ENCODE data around the gene MTMR3.
"Not testable (repeated sequence)": the region's sequence is repeated elsewhere in the genome, so short reads cannot be mapped to it uniquely, and the experiment has no call there.

Gene MTMR3

DNA sequence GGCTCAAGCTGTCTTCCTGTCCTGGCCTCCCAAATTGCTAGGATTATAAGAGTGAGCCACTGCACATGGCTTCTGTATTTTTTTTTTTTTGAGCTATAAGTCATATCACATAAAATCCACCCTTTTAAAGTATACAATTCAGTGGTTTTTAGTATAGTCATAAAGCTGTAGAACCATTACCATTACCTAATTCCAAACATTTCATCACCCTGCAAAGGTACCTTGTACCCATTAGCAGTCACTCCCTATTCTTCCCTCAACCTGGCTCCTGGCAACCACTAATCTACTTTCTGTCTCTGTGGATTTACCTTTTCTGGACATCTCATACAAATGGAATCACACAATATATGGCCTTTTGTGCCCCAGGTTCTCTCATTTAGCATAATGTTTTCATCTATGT lies 84.5 kb downstream of the MTMR3 start:
- CTCF ChIA-PET = no interaction called here
- POLR2A ChIA-PET = no interaction called here
- no peak overlapping the region for H3K4me3 ChIP-seq (ENCODE audit: low read depth, low read length)
- TF ChIP-seq, protein P1, sequence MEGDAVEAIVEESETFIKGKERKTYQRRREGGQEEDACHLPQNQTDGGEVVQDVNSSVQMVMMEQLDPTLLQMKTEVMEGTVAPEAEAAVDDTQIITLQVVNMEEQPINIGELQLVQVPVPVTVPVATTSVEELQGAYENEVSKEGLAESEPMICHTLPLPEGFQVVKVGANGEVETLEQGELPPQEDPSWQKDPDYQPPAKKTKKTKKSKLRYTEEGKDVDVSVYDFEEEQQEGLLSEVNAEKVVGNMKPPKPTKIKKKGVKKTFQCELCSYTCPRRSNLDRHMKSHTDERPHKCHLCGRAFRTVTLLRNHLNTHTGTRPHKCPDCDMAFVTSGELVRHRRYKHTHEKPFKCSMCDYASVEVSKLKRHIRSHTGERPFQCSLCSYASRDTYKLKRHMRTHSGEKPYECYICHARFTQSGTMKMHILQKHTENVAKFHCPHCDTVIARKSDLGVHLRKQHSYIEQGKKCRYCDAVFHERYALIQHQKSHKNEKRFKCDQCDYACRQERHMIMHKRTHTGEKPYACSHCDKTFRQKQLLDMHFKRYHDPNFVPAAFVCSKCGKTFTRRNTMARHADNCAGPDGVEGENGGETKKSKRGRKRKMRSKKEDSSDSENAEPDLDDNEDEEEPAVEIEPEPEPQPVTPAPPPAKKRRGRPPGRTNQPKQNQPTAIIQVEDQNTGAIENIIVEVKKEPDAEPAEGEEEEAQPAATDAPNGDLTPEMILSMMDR (IDR thresholded peaks at IDR 0.05; ENCODE audit: insufficient read depth, low read length, missing control alignments) = no peak
- no peak for DNase-seq (ENCODE audit: low read depth, low spot score)

DNA sequence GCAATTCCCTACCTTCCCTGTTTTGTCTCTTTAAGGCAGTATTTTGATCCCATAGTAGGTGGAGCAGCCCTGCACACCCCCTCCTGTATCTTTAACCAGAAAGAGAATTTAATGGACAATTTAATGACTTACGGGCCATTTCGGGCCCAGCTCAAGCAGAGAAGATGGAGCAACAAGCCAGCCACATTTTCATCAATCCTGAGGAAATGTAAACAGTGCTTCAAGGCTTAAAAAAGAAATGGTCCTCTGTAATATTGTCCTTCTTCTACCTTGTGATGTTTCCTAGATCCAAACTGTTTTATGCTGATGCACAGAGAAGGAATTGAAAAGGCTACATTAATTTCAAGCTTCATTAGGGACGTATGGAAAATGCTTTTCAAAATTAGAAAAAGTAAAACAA lies 88.6 kb downstream of the MTMR3 start:
- CTCF ChIA-PET = interaction anchor here (0.8 to 0.9 kb wide), 2 partner anchors 33 to 34 kb away, joined by 3 read pairs; no protein-coding TSS in a partner anchor
- POLR2A ChIA-PET = no interaction called here
- DNase-seq (ENCODE audit: low read depth, low spot score) = no peak
- TF ChIP-seq, protein P1 (IDR thresholded peaks at IDR 0.05; ENCODE audit: insufficient read depth, low read length, missing control alignments) = no peak
- no peak overlapping the region for H3K4me3 ChIP-seq (ENCODE audit: low read depth, low read length)

DNA sequence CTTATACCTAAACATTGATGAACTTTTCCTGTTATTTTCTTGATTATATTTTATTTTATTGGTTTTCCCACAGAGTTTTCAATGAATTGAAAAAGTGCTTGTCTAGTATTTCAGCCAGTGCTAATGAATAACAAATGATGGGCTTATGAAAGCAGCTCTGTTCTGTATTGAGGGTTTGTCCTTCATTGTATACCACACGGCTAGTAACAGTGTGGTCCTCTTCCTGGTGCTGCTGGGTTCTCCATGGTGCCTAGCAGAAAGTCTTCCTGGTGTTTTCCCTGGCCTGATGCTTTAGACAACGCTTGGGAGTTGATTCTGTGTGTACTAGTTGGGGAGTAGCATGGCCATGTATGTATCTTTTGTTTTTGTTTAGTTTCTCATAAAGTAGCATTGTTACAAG lies 89.1 kb downstream of the MTMR3 start:
- CTCF ChIA-PET = interaction anchor here (0.9 kb wide), 1 partner anchor 33 kb away, joined by 3 read pairs; no protein-coding TSS in a partner anchor
- TF ChIP-seq, protein P1 (IDR thresholded peaks at IDR 0.05; ENCODE audit: insufficient read depth, low read length, missing control alignments) = no peak
- POLR2A ChIA-PET = no interaction called here
- DNase-seq (ENCODE audit: low read depth, low spot score) = no peak
- no peak overlapping the region for H3K4me3 ChIP-seq (ENCODE audit: low read depth, low read length)

DNA sequence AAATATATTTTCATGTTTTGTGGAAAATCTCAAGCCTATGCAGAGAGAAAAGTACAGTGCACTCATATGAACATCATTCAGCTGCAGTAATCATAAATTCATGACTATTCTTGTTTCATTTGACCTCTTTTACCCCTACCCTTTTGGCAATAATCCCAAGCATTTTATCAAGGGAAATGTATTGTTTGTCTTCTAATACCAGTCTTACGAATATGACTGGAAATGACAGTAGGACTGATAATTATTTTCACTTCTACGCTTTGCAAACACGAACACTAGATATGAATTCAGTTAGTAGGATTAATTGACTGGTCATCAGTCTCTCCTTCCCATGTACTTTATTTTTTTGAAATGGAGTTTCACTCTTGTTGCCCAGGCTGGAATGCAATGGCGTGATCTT lies 90.3 kb downstream of the MTMR3 start:
- no peak for DNase-seq (ENCODE audit: low read depth, low spot score)
- ChIA-PET POLR2A (no interaction called here), CTCF (no interaction called here)
- TF ChIP-seq, protein P1 (IDR thresholded peaks at IDR 0.05; ENCODE audit: insufficient read depth, low read length, missing control alignments) = no peak
- no peak overlapping the region for H3K4me3 ChIP-seq (ENCODE audit: low read depth, low read length)

DNA sequence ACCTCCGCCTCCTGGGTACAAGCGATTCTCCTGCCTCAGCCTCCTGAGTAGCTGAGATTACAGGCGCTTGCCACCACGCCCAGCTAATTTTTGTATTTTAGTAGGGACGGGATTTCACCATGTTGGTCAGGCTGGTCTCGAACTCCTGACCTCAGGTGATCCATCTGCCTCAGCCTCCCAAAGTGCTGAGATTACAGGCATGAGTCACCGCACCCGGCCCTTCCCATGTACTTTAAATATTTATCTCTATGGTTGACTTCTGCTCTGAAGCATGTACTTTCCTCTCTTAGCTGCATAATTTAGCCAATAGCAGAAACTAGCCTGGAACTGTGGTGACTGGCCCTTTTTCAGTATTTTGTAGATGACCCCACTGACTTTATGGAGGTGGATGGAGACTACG lies 90.7 kb downstream of the MTMR3 start:
- CTCF ChIA-PET = interaction anchor here (1.2 kb wide), 1 partner anchor 32 kb away, joined by 3 read pairs; no protein-coding TSS in a partner anchor
- H3K4me3 ChIP-seq (ENCODE audit: low read depth, low read length); POLR2A ChIA-PET; DNase-seq (ENCODE audit: low read depth, low spot score): not testable (repeated sequence)

DNA sequence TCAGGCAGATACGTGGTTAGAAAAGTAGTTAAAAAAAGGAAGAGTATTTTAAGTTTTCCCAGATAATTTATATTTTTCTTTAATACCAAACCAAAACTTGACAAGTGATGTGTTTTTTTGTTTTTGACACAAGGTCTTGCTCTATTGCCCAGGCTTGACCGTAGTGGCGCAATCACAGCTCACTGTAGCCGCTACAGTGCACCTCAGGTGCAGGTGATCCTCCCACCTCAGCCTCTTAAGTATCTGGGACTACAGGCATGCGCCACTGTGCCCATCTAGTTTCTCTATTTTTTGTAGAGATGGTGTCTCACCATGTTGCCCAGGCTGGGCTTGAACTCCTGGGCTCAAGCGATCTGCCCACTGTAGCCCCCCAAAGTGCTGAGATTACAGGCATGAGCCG lies 92.5 kb downstream of the MTMR3 start:
- POLR2A ChIA-PET = no interaction called here
- no peak for DNase-seq (ENCODE audit: low read depth, low spot score)
- TF ChIP-seq, protein P1 (IDR thresholded peaks at IDR 0.05; ENCODE audit: insufficient read depth, low read length, missing control alignments) = no peak
- CTCF ChIA-PET = no interaction called here
- H3K4me3 ChIP-seq (ENCODE audit: low read depth, low read length) = no peak overlapping the region

DNA sequence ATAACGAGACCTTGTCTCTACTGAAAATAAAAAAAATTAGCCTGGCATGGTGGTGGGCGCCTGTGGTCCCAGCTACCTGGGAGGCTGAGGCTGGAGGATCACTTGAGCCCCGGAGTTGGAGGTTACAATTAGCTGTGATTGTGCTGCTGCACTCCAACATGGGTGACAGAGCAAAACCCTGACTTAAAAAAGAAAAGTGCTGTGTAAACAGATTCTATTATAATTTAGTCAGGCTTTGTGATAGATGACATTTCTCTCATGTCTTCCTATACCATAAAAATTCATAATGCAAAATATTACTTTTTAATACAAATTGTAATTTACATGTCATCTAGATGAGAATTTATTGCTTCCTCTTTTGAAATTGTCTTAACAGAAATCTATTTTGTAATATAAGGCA lies 94.1 kb downstream of the MTMR3 start:
- DNase-seq (ENCODE audit: low read depth, low spot score) = no peak
- H3K4me3 ChIP-seq (ENCODE audit: low read depth, low read length) = no peak overlapping the region
- ChIA-PET POLR2A (no interaction called here), CTCF (no interaction called here)
- TF ChIP-seq, protein P1 (IDR thresholded peaks at IDR 0.05; ENCODE audit: insufficient read depth, low read length, missing control alignments) = no peak

Data from AG04449 (cell line).